ENCODE data around the gene LRRC59.

- TF ChIP-seq SP1 (IDR thresholded peaks at IDR 0.05) (no peak), REST (IDR thresholded peaks at IDR 0.05) (no peak)
- TF ChIP-seq, protein P1, sequence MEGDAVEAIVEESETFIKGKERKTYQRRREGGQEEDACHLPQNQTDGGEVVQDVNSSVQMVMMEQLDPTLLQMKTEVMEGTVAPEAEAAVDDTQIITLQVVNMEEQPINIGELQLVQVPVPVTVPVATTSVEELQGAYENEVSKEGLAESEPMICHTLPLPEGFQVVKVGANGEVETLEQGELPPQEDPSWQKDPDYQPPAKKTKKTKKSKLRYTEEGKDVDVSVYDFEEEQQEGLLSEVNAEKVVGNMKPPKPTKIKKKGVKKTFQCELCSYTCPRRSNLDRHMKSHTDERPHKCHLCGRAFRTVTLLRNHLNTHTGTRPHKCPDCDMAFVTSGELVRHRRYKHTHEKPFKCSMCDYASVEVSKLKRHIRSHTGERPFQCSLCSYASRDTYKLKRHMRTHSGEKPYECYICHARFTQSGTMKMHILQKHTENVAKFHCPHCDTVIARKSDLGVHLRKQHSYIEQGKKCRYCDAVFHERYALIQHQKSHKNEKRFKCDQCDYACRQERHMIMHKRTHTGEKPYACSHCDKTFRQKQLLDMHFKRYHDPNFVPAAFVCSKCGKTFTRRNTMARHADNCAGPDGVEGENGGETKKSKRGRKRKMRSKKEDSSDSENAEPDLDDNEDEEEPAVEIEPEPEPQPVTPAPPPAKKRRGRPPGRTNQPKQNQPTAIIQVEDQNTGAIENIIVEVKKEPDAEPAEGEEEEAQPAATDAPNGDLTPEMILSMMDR (IDR thresholded peaks at IDR 0.05; ENCODE audit: low read depth, low read length, missing input control): no peak
These were observed 32.6 kb downstream of the LRRC59 start for GRCh38 chr17:50364715-50365114.

Measured in liver (tissue), 3 donors.